Inflammatory macrophage (primary cell): Measurements from ENCODE around the gene ZNF487.
"Not testable (repeated sequence)": the region's sequence is repeated elsewhere in the genome, so short reads cannot be mapped to it uniquely, and the experiment has no call there.

ENCODE experiments used
- DNase-seq, 2 donors: peaks; one replicate each; pipeline ENCODE4 v3.0.0-alpha.2; 2020 to 2022

Gene ZNF487

GRCh38 chr10:43440463-43441134 lies 3.7 kb downstream of the ZNF487 start:
- DNase-seq = no peak

GRCh38 chr10:43444323-43444722 lies 7.4 kb downstream of the ZNF487 start:
- DNase-seq = no peak

GRCh38 chr10:43444897-43445466 lies 8.1 kb downstream of the ZNF487 start:
- no peak for DNase-seq

GRCh38 chr10:43446219-43447017 lies 9.5 kb downstream of the ZNF487 start:
- not testable (repeated sequence) for DNase-seq

GRCh38 chr10:43448742-43449141 lies 11.8 kb downstream of the ZNF487 start:
- DNase-seq = no peak

- no peak for DNase-seq
Observed at GRCh38 chr10:43452356-43452914, 15.5 kb downstream of the ZNF487 start.

GRCh38 chr10:43453266-43453831 lies 16.4 kb downstream of the ZNF487 start:
- no peak for DNase-seq

GRCh38 chr10:43454025-43454424 lies 17.1 kb downstream of the ZNF487 start:
- not testable (repeated sequence) for DNase-seq

- not testable (repeated sequence) for DNase-seq
Observed at GRCh38 chr10:43456561-43456960, 19.6 kb downstream of the ZNF487 start.

GRCh38 chr10:43458227-43458626 lies 21.3 kb downstream of the ZNF487 start:
- no peak for DNase-seq

GRCh38 chr10:43461950-43462349 lies 25.0 kb downstream of the ZNF487 start:
- DNase-seq = peak; percentile 73 to 83

GRCh38 chr10:43465086-43465735 lies 28.3 kb downstream of the ZNF487 start:
- not testable (repeated sequence) for DNase-seq

GRCh38 chr10:43465736-43466120 lies 28.8 kb downstream of the ZNF487 start:
- DNase-seq = not testable (repeated sequence)

- no peak for DNase-seq
Observed at GRCh38 chr10:43471146-43471545, 34.2 kb downstream of the ZNF487 start.

GRCh38 chr10:43471935-43472720 lies 35.2 kb downstream of the ZNF487 start:
- DNase-seq = no peak

- no peak for DNase-seq
Observed at GRCh38 chr10:43479275-43479674, 42.4 kb downstream of the ZNF487 start.

GRCh38 chr10:43482319-43483078 lies 45.6 kb downstream of the ZNF487 start:
- no peak for DNase-seq

- DNase-seq = no peak
Observed at GRCh38 chr10:43491855-43492254, 54.9 kb downstream of the ZNF487 start.

- DNase-seq = no peak
Observed at GRCh38 chr10:43502931-43503330, 66.0 kb downstream of the ZNF487 start.

GRCh38 chr10:43524434-43525247 lies 87.7 kb downstream of the ZNF487 start:
- DNase-seq = no peak
